Erythroblast (primary cell): ENCODE results near the gene ZNF618.

Source experiments
- GATA1 ChIP-seq: IDR thresholded peaks from 2 replicates; pipeline ENCODE4 v1.6.1; 2011; ENCODE audit warnings: low read depth, mild to moderate bottlenecking, control low read depth, low read length, moderate library complexity
- POLR2A ChIP-seq: IDR thresholded peaks from 2 replicates; pipeline ENCODE4 v1.6.1; 2011; ENCODE audit warnings: mild to moderate bottlenecking, low read length

DNA sequence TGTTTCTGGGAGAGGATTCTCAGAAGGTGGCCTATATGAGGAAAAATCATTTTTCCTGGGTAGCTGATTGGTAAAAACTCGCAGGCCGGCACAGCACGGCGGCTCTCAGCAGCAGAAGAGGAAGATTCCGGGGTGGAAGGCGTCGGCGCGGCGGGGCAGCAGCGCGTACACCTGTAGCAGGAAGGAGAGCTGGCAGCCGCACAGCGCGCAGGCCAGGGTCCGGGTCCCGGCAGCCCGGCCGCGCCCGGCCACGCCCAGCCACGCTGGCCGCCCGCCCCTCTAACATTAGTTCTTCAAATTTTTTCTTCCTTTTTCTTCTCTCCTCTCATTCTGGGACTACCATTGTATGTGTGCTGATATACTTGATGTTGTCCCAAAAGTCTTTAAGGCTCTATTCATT is 24.8 kb upstream of the ZNF618 start:
- no peak for TF ChIP-seq POLR2A
- no peak for TF ChIP-seq GATA1
